ENCODE data around the gene KIF6. TPM values are rescaled to one million over a fixed set of nuclear protein-coding genes. Genes with fewer than 3 reads are reported as not detected.

Gene KIF6
- total and polyA plus RNA-seq, 2 of the 8 experiments (the other 6 are each of a cell fraction or from before 2014, with no cell fraction given) = 0.53 to 0.65 TPM

GRCh38 chr6:39567091-39567490 lies 158.1 kb downstream of the KIF6 start:
- H3K4me2 ChIP-seq (ENCODE audit: insufficient read depth in 1 of 2, low read depth in 2 of 2, low read length in 2 of 2) = no peak overlapping the region
- TF ChIP-seq TBP (IDR thresholded peaks at IDR 0.05; ENCODE audit: low read depth, low read length) (no peak), MAFK (IDR thresholded peaks at IDR 0.05; ENCODE audit: low read depth, low read length) (no peak), CHD2 (IDR thresholded peaks at IDR 0.05; ENCODE audit: low read length) (no peak)

More at GRCh38 chr6:39567091-39567490, 158.1 kb downstream of the KIF6 start:
- DNase-seq (ENCODE audit: low read depth in 1 of 2, low spot score in 2 of 2) = no peak
- Histone ChIP-seq H3K27ac (ENCODE audit: low read depth, low read length) (no peak overlapping the region), H3K23ac (ENCODE audit: insufficient read length) (no peak overlapping the region), H3K27me3 (replicated peaks in 1 of 4; ENCODE audit: control insufficient read depth in 3 of 4, extremely low read depth in 1 of 4, insufficient read depth in 3 of 4, low read length in 3 of 4) (no peaks in the 10 kb centered on the region; a peak in 1 of 7 replicates), H3K9ac (replicated peaks in 1 of 4; ENCODE audit: extremely low read depth in 1 of 4, low read depth in 3 of 4, low read length in 3 of 4) (no peak overlapping the region), H3K9me3 (ENCODE audit: insufficient read depth in 2 of 2, low read depth in 1 of 2, low read length in 1 of 2) (no peaks in the 10 kb centered on the region), H3K18ac (ENCODE audit: extremely low read depth, low read length) (no peak overlapping the region), H4K20me1 (replicated peaks in 1 of 2; ENCODE audit: control insufficient read depth in 1 of 2, insufficient read depth in 2 of 2, low read length in 2 of 2) (no peaks in the 10 kb centered on the region), H3K36me3 (ENCODE audit: control insufficient read depth in 2 of 4, insufficient read depth in 4 of 4, low read length in 3 of 4) (no peaks in the 10 kb centered on the region), H3K79me2 (ENCODE audit: control insufficient read depth in 1 of 2, insufficient read depth in 2 of 2, low read length in 2 of 2) (no peaks in the 10 kb centered on the region), H3K79me1 (ENCODE audit: low read depth, low read length) (no peaks in the 10 kb centered on the region), H4K5ac (ENCODE audit: insufficient read length, low read depth, low read length) (no peak overlapping the region), H3K14ac (ENCODE audit: insufficient read length) (no peak overlapping the region), H2BK20ac (ENCODE audit: low read length) (no peak overlapping the region), H2BK5ac (ENCODE audit: low read depth, low read length) (no peak overlapping the region), H3K4ac (replicated peaks; ENCODE audit: insufficient read length, low read depth, low read length) (no peak overlapping the region), H4K8ac (ENCODE audit: extremely low read depth, insufficient read depth, low read length) (no peak overlapping the region), H2BK12ac (ENCODE audit: low read depth, low read length) (no peak overlapping the region), H4K91ac (replicated peaks; ENCODE audit: insufficient read length, low read length) (no peak overlapping the region), H2BK15ac (ENCODE audit: low read length) (no peak overlapping the region), H3K23me2 (ENCODE audit: low read depth, low read length) (no peaks in the 10 kb centered on the region), H2AK5ac (ENCODE audit: low read depth, low read length) (no peak overlapping the region), H3K4me1 (replicated peaks in 1 of 4; ENCODE audit: control insufficient read depth in 3 of 4, insufficient read depth in 4 of 4, low read length in 3 of 4) (no peaks in the 10 kb centered on the region), H2BK120ac (replicated peaks; ENCODE audit: low read depth, low read length) (no peak overlapping the region), H3K56ac (replicated peaks; ENCODE audit: insufficient read length, low read depth, low read length) (no peak overlapping the region), H2AFZ (ENCODE audit: low read length) (no peak overlapping the region), H3K4me3 (ENCODE audit: extremely low read depth in 1 of 4, insufficient read depth in 2 of 4, low read depth in 3 of 4, low read length in 4 of 4) (no peak overlapping the region)
- WGBS, 2 experiments (ENCODE audit: extremely low coverage in 1 of 2, insufficient coverage in 1 of 2, insufficient read length in 1 of 2, insufficient replicate concordance in 2 of 2, low coverage in 1 of 2, low lambda C conversion rate in 2 of 2, missing lambda C conversion rate in 1 of 2) = 79% methylated on average over 2 of the region's 2 CpGs; no CpG with 5 or more reads in 1 of the 2 experiments
- no peak for FAIRE-seq
- POLR2A ChIA-PET (ENCODE audit: partially characterized antibody) = no interaction called here
- CTCF ChIA-PET (ENCODE audit: partially characterized antibody) = no interaction called here

All from H1 (cell line).